ENCODE results near the gene SMARCAD1. TPM values are rescaled to one million over a fixed set of nuclear protein-coding genes. Genes with fewer than 3 reads are reported as not detected.

SMARCAD1 gene
- total and polyA plus RNA-seq, 8 donors = 4.9 to 53.2 (median 12.7) TPM

GRCh38 chr4:94214703-94215319 lies 7.1 kb downstream of the SMARCAD1 start:
- H3K4me1 ChIP-seq = peaks cover 1 to 19% (median 9%) of the 10 kb centered on the region in 4 donors
- no peak for DNase-seq
- H3K9me3 ChIP-seq = no peaks in the 10 kb centered on the region
- no peak overlapping the region for H3K27ac ChIP-seq
- intact Hi-C loops (cut with DNase I; ENCODE audit: low total_unique reads) = no loop called here
- no peak overlapping the region for H3K4me3 ChIP-seq
- TF ChIP-seq POLR2AphosphoS5 (IDR thresholded peaks at IDR 0.05) (no peak), EP300 (IDR thresholded peaks at IDR 0.05) (no peak), POLR2A (IDR thresholded peaks at IDR 0.05) (no peak), CTCF (IDR thresholded peaks at IDR 0.05) (no peak)
- no peaks in the 10 kb centered on the region for H3K27me3 ChIP-seq
- WGBS, 5 donors = 86 to 90% (median 88%) methylated on average over 5 of the region's 5 CpGs
- peaks cover 24 to 85% (median 82%) of the 10 kb centered on the region in 4 donors for H3K36me3 ChIP-seq

- Histone ChIP-seq H3K4me1 (peaks cover 0 to 5% (median 2%) of the 10 kb centered on the region in 4 donors), H3K4me3 (no peak overlapping the region), H3K27ac (no peak overlapping the region), H3K27me3 (no peaks in the 10 kb centered on the region), H3K9me3 (no peaks in the 10 kb centered on the region), H3K36me3 (peaks cover 24 to 86% (median 84%) of the 10 kb centered on the region in 4 donors)
- no peak for TF ChIP-seq CTCF (IDR thresholded peaks at IDR 0.05)
- no peak for TF ChIP-seq EP300 (IDR thresholded peaks at IDR 0.05)
- TF ChIP-seq POLR2AphosphoS5 (IDR thresholded peaks at IDR 0.05) = no peak
- no peak for TF ChIP-seq POLR2A (IDR thresholded peaks at IDR 0.05)
- no peak for DNase-seq
- intact Hi-C loops (cut with DNase I; ENCODE audit: low total_unique reads) = no loop called here
- 82 to 94% (median 89%) methylated on average over 3 of the region's 3 CpGs for WGBS, 5 donors
These were observed 8.7 kb downstream of the SMARCAD1 start for GRCh38 chr4:94216394-94216793.

- no peak for DNase-seq
- 92 to 99% (median 95%) methylated on average over 3 of the region's 3 CpGs for WGBS, 5 donors
- H3K27me3 ChIP-seq = no peaks in the 10 kb centered on the region
- no peak overlapping the region for H3K4me3 ChIP-seq
- H3K9me3 ChIP-seq = no peaks in the 10 kb centered on the region
- H3K4me1 ChIP-seq = no peaks in the 10 kb centered on the region
- H3K27ac ChIP-seq = no peak overlapping the region
- intact Hi-C loops (cut with DNase I; ENCODE audit: low total_unique reads) = no loop called here
- peaks cover 5 to 60% (median 57%) of the 10 kb centered on the region in 4 donors for H3K36me3 ChIP-seq
- TF ChIP-seq EP300 (IDR thresholded peaks at IDR 0.05) (no peak), POLR2AphosphoS5 (IDR thresholded peaks at IDR 0.05) (no peak), POLR2A (IDR thresholded peaks at IDR 0.05) (no peak), CTCF (IDR thresholded peaks at IDR 0.05) (no peak)
These were observed 11.7 kb downstream of the SMARCAD1 start for GRCh38 chr4:94219402-94219801.

GRCh38 chr4:94221916-94222315 lies 14.3 kb downstream of the SMARCAD1 start:
- intact Hi-C loops (cut with DNase I; ENCODE audit: low total_unique reads) = no loop called here
- Histone ChIP-seq H3K4me3 (no peak overlapping the region), H3K27ac (no peak overlapping the region), H3K27me3 (no peaks in the 10 kb centered on the region), H3K9me3 (no peaks in the 10 kb centered on the region), H3K4me1 (no peaks in the 10 kb centered on the region), H3K36me3 (peaks cover 0 to 46% (median 38%) of the 10 kb centered on the region in 4 donors)
- no peak for DNase-seq
- TF ChIP-seq EP300 (IDR thresholded peaks at IDR 0.05) (no peak), CTCF (IDR thresholded peaks at IDR 0.05) (no peak), POLR2A (IDR thresholded peaks at IDR 0.05) (no peak), POLR2AphosphoS5 (IDR thresholded peaks at IDR 0.05) (no peak)
- WGBS, 5 donors = 47 to 75% (median 73%) methylated on average over 1 of the region's 1 CpG

All from stomach (tissue), 9 donors.